HL-60 (cell line): ENCODE data around the gene ATXN7L3.

Source experiments
- DNase-seq, 2 experiments: peaks; one replicate each; pipeline ENCODE4 v3.0.0-alpha.2; 2010 to 2020; ENCODE audit warnings: low read depth in 1 of 2, low spot score in 1 of 2
- H3K27ac ChIP-seq: fragments of 250-450 bp; sonication (Bioruptor Pico); replicated peaks from 2 replicates; pipeline ENCODE4 v1.5.1; 2020; ENCODE audit warnings: mild to moderate bottlenecking, moderate library complexity
- H3K27me3 ChIP-seq: fragments of 250-450 bp; sonication (Bioruptor Pico); 2 replicates; pipeline ENCODE4 v1.5.1; 2021; ENCODE audit warnings: mild to moderate bottlenecking, moderate library complexity; ENCODE audit not compliant: insufficient read depth, poor library complexity, severe bottlenecking
- H3K4me3 ChIP-seq: replicated peaks from 2 replicates; pipeline ENCODE4 v1.5.1; 2011; ENCODE audit warnings: mild to moderate bottlenecking, control low read depth, low read length; ENCODE audit not compliant: insufficient read depth
- GABPA ChIP-seq: IDR thresholded peaks from 2 replicates; pipeline ENCODE4 v1.6.1; 2012; ENCODE audit warnings: low read depth
- POLR2AphosphoS5 ChIP-seq: IDR thresholded peaks from 2 replicates; pipeline ENCODE4 v1.6.1; 2012; ENCODE audit warnings: low read depth
- SPI1 ChIP-seq: IDR thresholded peaks from 2 replicates; pipeline ENCODE4 v1.6.1; 2012; ENCODE audit warnings: low read depth, mild to moderate bottlenecking, borderline replicate concordance
- TF ChIP-seq, protein P1 (sequence below): IDR thresholded peaks from one replicate; pipeline ENCODE4 v1.5.1; 2011; ENCODE audit warnings: low read length, control low read depth, inconsistent platforms; ENCODE audit not compliant: insufficient read depth
- TF ChIP-seq, protein P2 (sequence below): IDR thresholded peaks from 2 replicates; pipeline ENCODE4 v1.6.1; 2012; ENCODE audit warnings: low read depth; ENCODE audit not compliant: insufficient replicate concordance

Gene ATXN7L3

DNA sequence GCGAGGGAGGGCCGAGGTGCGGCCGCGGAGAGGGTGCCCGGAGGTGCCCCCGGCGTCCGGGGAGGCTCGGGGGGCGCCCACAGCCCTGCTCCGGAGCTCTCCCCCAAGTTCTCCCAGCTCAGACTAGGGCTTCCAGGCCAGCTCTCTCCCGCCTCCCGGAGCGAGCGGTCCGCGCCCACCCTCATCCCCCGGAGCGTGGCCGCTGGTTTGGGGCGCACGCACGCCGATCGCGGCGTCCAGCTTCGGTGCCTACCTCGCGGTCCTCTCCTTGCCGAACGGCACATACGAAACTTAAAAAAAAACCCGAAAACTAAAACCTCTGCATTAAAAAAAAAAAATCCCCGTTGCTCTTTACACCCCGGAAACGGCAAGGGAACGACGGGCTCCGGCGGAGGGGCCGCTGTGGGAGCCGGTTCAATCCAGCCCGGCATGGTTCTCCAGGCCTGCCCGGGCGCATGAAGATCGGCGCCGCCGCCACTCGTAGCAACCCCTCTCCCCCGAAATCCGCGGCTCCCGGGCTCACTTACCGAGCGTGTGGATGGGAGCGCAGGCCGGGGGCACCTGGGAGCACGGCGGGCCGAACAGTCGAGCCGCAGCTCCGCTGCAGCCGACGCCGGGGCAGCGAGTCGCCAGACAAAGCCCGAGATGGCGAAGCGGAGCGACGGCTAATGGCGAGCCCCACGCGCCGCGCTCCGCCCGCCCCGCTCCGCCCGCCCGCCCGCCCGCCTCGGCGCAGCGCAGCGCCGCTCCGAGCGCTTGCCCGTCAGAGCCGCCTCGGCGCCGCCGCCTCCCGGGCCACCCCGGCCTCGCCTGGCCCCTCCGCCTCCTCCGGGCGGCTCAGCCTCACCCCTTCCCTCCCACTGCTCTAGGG is 20.8 kb upstream of the ATXN7L3 start:
- DNase-seq, result peak in 1 of 2 experiments; percentile 39
- peak; percentile 54 for TF ChIP-seq POLR2AphosphoS5
- TF ChIP-seq, protein P1, sequence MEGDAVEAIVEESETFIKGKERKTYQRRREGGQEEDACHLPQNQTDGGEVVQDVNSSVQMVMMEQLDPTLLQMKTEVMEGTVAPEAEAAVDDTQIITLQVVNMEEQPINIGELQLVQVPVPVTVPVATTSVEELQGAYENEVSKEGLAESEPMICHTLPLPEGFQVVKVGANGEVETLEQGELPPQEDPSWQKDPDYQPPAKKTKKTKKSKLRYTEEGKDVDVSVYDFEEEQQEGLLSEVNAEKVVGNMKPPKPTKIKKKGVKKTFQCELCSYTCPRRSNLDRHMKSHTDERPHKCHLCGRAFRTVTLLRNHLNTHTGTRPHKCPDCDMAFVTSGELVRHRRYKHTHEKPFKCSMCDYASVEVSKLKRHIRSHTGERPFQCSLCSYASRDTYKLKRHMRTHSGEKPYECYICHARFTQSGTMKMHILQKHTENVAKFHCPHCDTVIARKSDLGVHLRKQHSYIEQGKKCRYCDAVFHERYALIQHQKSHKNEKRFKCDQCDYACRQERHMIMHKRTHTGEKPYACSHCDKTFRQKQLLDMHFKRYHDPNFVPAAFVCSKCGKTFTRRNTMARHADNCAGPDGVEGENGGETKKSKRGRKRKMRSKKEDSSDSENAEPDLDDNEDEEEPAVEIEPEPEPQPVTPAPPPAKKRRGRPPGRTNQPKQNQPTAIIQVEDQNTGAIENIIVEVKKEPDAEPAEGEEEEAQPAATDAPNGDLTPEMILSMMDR, result no peak
- peak overlapping the region; percentile 96 for H3K27ac ChIP-seq
- H3K4me3 ChIP-seq, result peak overlapping the region; percentile 60
- H3K27me3 ChIP-seq, result no peaks in the 10 kb centered on the region

DNA sequence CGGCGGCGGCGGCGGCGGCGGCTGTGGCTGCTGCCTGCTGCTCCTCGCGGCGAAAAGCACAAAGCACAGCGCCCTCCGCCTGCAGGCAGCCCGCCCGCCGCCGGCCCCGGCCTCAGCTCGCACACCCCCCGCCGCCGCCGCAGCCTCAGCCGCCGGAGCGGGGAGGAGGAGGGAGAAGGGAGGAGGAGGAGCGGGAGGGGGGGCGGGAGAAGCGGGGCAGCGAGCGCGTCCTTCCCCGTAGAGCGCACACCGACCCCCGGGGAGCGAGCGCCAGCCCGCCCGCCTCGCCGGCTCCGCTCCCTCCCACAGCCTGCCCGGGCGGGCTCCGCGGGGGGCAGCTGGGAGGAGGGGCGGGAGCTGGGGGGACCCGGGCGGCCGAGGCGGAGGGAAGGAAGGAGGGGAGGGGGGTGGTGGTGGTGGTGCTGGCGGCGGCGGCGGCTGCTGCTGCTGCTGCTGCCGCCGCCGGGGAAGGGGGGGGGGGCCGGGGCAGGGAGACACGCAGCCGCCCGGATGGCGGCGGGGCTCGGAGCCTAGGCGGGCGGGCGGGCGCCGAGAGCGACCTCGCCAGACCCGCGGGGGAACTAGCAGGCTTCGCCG is 20.0 kb upstream of the ATXN7L3 start, which contains the start of gene UBTF:
TSS of gene UBTF (minus strand) at position 60 of the 597 bp plus-strand sequence. CDS start 1,446 bp downstream, outside the sequence.
- DNase-seq, result peak in 1 of 2 experiments; percentile 63
- no peaks in the 10 kb centered on the region for H3K27me3 ChIP-seq
- H3K27ac ChIP-seq, result peak within 1 kb of the TSS; percentile 96
- TF ChIP-seq, protein P2, sequence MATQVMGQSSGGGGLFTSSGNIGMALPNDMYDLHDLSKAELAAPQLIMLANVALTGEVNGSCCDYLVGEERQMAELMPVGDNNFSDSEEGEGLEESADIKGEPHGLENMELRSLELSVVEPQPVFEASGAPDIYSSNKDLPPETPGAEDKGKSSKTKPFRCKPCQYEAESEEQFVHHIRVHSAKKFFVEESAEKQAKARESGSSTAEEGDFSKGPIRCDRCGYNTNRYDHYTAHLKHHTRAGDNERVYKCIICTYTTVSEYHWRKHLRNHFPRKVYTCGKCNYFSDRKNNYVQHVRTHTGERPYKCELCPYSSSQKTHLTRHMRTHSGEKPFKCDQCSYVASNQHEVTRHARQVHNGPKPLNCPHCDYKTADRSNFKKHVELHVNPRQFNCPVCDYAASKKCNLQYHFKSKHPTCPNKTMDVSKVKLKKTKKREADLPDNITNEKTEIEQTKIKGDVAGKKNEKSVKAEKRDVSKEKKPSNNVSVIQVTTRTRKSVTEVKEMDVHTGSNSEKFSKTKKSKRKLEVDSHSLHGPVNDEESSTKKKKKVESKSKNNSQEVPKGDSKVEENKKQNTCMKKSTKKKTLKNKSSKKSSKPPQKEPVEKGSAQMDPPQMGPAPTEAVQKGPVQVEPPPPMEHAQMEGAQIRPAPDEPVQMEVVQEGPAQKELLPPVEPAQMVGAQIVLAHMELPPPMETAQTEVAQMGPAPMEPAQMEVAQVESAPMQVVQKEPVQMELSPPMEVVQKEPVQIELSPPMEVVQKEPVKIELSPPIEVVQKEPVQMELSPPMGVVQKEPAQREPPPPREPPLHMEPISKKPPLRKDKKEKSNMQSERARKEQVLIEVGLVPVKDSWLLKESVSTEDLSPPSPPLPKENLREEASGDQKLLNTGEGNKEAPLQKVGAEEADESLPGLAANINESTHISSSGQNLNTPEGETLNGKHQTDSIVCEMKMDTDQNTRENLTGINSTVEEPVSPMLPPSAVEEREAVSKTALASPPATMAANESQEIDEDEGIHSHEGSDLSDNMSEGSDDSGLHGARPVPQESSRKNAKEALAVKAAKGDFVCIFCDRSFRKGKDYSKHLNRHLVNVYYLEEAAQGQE, result no peak
- TF ChIP-seq POLR2AphosphoS5, result no peak
- no peak for TF ChIP-seq GABPA
- TF ChIP-seq SPI1, result no peak
- TF ChIP-seq, protein P1, result no peak
- peak within 1 kb of the TSS; percentile 60 for H3K4me3 ChIP-seq

DNA sequence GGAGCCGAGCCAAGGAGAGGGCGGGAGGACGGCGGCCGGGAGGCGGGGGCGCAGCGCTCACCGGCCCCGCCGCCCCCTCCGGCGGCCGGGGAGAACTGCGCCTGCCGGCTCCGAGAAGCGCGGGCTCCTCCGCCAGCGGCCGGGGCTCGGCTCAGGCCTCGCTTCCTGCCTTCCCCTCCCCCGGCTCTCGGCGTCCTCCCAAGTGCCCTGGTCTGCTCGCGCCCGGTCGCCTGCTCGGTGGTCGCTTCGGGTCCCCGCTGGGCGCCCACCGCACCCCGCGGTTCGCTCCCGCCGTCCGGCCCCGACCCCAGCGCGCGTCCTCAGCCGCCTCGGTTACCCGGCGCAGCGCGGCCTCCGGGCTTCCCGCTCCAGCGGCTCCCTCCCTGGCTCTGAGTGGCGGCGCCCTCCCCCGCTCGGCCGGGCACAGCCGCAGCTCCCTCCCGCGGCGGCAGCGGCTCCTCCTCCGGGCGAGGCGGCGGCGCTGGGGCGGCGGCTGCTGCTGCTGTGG is 19.5 kb upstream of the ATXN7L3 start:
- peak overlapping the region; percentile 76 for H3K27ac ChIP-seq
- DNase-seq, result no peak

DNA sequence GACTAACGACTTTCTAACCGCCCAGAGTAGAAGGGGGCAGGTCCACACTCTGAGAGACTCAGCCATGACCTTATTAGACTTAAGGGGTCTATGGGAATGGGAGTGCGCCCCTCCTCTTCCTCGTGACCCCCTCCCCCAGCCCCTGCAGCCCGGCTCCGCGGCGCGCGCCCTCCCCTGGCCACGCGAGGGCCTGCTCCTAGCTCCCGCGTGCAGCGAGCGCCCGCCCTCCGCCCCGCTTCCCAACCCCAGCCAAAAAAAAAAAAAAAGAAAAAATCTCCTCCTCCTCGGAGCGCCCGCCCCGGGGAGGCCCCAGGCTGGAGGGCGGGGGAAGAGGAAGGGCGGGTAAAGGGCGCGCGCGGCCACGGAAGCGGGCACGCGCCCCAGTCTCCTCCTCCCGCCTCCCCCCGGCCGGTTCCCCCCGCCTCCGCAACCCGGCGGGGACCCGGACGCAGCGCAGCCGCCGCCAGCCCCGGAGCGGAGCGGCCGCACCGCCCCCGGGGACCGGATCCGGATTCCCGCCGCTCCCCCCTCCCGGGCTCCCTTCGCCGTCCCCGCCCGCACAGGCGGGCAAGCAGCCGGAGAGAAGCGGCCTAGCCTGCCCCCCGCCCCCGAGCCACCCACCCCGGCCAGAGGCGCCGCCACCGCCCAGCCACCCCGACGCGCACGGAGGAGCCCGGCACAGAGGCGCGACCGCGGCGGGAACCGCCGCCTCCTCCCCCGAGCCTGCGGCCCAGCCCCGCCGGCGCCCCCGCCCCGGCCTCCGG is 18.8 kb upstream of the ATXN7L3 start:
- Histone ChIP-seq H3K27ac (peak overlapping the region; percentile 91), H3K27me3 (no peaks in the 10 kb centered on the region), H3K4me3 (peak overlapping the region; percentile 67)
- peak; percentile 83 to 85 for DNase-seq
- TF ChIP-seq GABPA (0 out of 2 replicates have a peak, but pooled peaks have one; percentile 12), POLR2AphosphoS5 (peak; percentile 32), SPI1 (peak; percentile 42; the same call in 1 of the 2 replicates)
- TF ChIP-seq, protein P1, result peak; percentile 22
- TF ChIP-seq, protein P2, result no peak

More for the DNA sequence above, 19.5 kb upstream of the ATXN7L3 start:
- peak; percentile 51; the same call in 1 of the 2 replicates for TF ChIP-seq POLR2AphosphoS5
- TF ChIP-seq SPI1, result no peak
- peak overlapping the region; percentile 60 for H3K4me3 ChIP-seq
- H3K27me3 ChIP-seq, result no peaks in the 10 kb centered on the region
